ENCODE data around the gene TOLLIP. TPM values are rescaled to one million over a fixed set of nuclear protein-coding genes. Genes with fewer than 3 reads are reported as not detected.
"Not testable (repeated sequence)": the region's sequence is repeated elsewhere in the genome, so short reads cannot be mapped to it uniquely, and the experiment has no call there.

Gene TOLLIP
- total and polyA plus RNA-seq, 12 donors: 19.0 to 53.6 (median 42.6) TPM

DNA sequence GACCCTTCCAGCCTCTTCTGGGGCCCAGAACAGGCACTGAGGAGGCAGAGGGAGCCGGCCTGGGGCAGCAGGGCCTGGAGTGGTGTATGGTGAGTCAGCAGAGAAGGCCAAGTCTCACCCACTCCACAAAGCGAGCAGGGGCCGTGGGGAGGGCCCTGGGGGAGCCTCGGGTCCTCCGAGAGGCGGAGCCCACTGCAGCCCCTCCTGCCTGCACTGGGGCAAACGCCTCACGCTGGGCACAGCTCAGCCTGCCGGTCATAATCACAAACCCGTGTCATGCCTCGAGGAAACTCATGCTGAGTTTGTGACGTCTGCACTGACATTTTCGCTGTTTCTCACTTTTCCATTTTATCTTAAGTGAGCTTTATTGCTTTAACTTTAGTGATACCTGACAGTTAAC lies 38.4 kb downstream of the TOLLIP start:
- Histone ChIP-seq H3K27me3 (no peaks in the 10 kb centered on the region), H3K27ac (no peak overlapping the region), H3K9me3 (no peaks in the 10 kb centered on the region), H3K4me1 (peaks cover 0 to 12% (median 2%) of the 10 kb centered on the region in 9 donors), H3K36me3 (peaks cover 0 to 29% (median 4%) of the 10 kb centered on the region in 9 donors), H3K4me3 (no peak overlapping the region)
- WGBS, 2 donors: 58 to 66% methylated on average over 13 of the region's 13 CpGs
- ATAC-seq: peak in 1 of 8 donors; percentile 34
- TF ChIP-seq, protein P1, sequence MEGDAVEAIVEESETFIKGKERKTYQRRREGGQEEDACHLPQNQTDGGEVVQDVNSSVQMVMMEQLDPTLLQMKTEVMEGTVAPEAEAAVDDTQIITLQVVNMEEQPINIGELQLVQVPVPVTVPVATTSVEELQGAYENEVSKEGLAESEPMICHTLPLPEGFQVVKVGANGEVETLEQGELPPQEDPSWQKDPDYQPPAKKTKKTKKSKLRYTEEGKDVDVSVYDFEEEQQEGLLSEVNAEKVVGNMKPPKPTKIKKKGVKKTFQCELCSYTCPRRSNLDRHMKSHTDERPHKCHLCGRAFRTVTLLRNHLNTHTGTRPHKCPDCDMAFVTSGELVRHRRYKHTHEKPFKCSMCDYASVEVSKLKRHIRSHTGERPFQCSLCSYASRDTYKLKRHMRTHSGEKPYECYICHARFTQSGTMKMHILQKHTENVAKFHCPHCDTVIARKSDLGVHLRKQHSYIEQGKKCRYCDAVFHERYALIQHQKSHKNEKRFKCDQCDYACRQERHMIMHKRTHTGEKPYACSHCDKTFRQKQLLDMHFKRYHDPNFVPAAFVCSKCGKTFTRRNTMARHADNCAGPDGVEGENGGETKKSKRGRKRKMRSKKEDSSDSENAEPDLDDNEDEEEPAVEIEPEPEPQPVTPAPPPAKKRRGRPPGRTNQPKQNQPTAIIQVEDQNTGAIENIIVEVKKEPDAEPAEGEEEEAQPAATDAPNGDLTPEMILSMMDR (IDR thresholded peaks at IDR 0.05): no peak
- intact Hi-C loops (cut with DNase I): loop anchor here in 1 of 10 donors (10.0 kb wide), 1 partner anchor 144 kb away; no protein-coding TSS in a partner anchor
- DNase-seq: no peak

DNA sequence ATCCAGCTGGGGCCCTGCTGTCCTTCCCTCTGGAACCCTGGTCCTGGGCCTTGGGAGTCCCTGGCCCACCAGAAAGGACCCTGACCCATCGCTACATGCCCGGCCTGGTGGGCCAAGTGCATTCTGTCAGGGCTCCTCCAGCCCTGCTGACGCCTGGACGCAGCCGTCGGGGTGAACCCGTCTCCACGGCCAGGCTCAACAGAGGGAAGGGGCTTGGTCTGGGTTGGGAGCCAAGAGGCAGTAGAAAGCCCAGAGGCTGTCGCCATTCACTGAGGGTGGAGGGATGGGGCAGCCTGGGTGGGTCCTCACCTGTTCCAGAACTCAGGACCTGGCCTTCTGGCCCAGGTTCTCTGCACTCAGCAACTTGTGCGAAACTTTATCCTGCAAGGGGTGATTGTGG lies 39.0 kb downstream of the TOLLIP start:
- DNase-seq (no peak), ATAC-seq (no peak)
- TF ChIP-seq, protein P1 (IDR thresholded peaks at IDR 0.05): no peak
- H3K27ac ChIP-seq: no peak overlapping the region
- no peak overlapping the region for H3K4me3 ChIP-seq
- no peaks in the 10 kb centered on the region for H3K27me3 ChIP-seq
- H3K36me3 ChIP-seq: peaks cover 0 to 23% (median 0%) of the 10 kb centered on the region in 9 donors
- WGBS, 2 donors: 91 to 93% methylated on average over 10 of the region's 10 CpGs
- no peaks in the 10 kb centered on the region for H3K9me3 ChIP-seq
- H3K4me1 ChIP-seq: peaks cover 0 to 9% (median 0%) of the 10 kb centered on the region in 9 donors
- intact Hi-C loops (cut with DNase I): loop anchor here in 1 of 10 donors (10.0 kb wide), 1 partner anchor 144 kb away; no protein-coding TSS in a partner anchor

DNA sequence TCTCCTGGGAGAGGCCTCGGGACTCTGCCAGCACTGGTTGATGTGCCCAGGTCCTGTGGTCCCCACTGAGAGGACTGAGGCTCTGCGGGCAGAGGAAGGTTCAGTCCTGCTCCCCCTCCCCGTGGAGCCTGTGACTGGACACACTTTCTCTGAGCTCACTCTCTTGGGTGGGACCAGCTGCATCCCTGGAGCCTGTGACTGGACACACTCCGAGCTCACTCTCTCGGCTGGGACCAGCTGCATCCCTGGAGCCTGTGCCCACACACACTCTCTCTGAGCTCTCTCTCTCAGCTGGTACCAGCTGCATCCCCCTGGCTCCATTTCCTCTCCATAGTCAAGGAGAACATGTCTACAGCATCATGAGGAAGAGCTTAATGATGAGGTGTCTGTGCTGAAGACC lies 39.5 kb downstream of the TOLLIP start:
- TF ChIP-seq, protein P1 (IDR thresholded peaks at IDR 0.05): no peak
- intact Hi-C loops (cut with DNase I): loop anchor here in 3 of 10 donors (10.0 kb wide), 2 partner anchors 145 to 245 kb away; no protein-coding TSS in a partner anchor
- no peaks in the 10 kb centered on the region for H3K9me3 ChIP-seq
- no peak overlapping the region for H3K27ac ChIP-seq
- H3K4me1 ChIP-seq: peaks cover 0 to 9% (median 0%) of the 10 kb centered on the region in 9 donors
- H3K36me3 ChIP-seq: peaks cover 0 to 18% (median 0%) of the 10 kb centered on the region in 9 donors
- 82 to 87% methylated on average over 5 of the region's 5 CpGs for WGBS, 2 donors
- H3K27me3 ChIP-seq: no peaks in the 10 kb centered on the region
- DNase-seq (no peak), ATAC-seq (peak in 1 of 8 donors; percentile 9)
- no peak overlapping the region for H3K4me3 ChIP-seq

DNA sequence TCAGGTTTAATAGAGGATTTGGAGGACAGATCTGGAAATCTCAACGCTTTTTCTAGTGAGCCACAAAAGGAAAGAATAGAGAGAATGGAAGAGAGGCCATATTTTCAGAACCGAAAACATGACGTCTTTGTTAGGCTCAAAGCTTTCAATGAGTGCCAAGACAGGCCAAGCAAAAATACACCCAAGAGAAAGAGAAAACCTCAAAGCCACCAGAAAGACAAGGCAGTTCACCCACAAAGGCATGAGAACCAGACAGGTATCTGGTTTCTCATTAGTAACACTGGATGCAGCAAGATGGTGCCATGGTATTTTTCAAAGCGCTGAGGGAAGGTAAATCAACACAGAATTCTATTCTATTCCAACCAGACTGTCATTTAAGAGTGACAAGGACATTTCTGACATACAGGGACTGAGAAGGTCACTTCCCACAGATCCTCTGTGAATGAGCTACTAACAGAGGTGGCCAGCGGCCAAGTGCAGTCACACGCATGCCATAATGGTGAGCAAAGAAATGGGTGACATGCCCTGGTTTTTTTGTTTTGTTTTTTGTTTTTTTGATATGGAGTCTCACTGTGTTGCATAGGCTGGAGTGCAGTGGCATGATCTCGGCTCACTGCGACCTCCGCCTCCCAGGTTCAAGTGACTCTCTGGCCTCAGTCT lies 41.9 kb downstream of the TOLLIP start:
- peak overlapping the region in 4 of 10 donors; percentile 1 to 38 (median 18) for H3K27ac ChIP-seq
- intact Hi-C loops (cut with DNase I): loop anchor here in 2 of 10 donors (10.0 kb wide), 1 partner anchor 247 kb away; no protein-coding TSS in a partner anchor

DNA sequence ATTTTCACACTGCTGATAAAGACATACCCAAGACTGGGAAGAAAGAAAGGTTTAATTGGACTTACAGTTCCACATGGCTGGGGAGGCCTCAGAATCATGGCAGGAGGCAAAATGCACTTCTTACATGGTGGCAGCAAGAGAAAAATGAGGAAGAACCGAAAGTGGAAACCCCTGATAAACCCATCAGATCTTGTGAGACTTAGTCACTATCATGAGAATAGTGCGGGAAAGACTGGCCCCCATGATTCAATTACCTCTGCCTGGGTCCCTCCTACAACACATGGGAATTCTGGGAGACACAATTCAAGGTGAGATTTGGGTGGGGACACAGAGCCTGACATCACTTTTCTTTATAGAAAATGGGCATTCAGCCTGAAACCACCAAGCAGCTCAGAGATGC lies 42.5 kb downstream of the TOLLIP start:
- 89 to 95% methylated on average over 2 of the region's 2 CpGs for WGBS, 2 donors
- not testable (repeated sequence) for H3K27me3 ChIP-seq, DNase-seq, H3K4me3 ChIP-seq, ATAC-seq, H3K36me3 ChIP-seq, H3K9me3 ChIP-seq
- Histone ChIP-seq H3K27ac (peak overlapping the region in 1 of 10 donors; percentile 38), H3K4me1 (peaks cover 4 to 20% (median 11%) of the 10 kb centered on the region in 9 donors)
- intact Hi-C loops (cut with DNase I): loop anchor here in 2 of 10 donors (10.0 kb wide), 1 partner anchor 248 kb away; no protein-coding TSS in a partner anchor

More for the DNA sequence above, 41.9 kb downstream of the TOLLIP start:
- Histone ChIP-seq H3K4me1 (peaks cover 0 to 14% (median 6%) of the 10 kb centered on the region in 9 donors), H3K4me3 (no peak overlapping the region), H3K9me3 (no peaks in the 10 kb centered on the region), H3K36me3 (peaks cover 0 to 6% (median 0%) of the 10 kb centered on the region in 9 donors), H3K27me3 (no peaks in the 10 kb centered on the region)
- DNase-seq: peak in 1 of 2 donors; percentile 32
- WGBS, 2 donors: 80 to 84% methylated on average over 9 of the region's 9 CpGs
- ATAC-seq: peak in 3 of 8 donors; percentile 31 to 70 (median 41)
- TF ChIP-seq, protein P1 (IDR thresholded peaks at IDR 0.05): no peak

DNA sequence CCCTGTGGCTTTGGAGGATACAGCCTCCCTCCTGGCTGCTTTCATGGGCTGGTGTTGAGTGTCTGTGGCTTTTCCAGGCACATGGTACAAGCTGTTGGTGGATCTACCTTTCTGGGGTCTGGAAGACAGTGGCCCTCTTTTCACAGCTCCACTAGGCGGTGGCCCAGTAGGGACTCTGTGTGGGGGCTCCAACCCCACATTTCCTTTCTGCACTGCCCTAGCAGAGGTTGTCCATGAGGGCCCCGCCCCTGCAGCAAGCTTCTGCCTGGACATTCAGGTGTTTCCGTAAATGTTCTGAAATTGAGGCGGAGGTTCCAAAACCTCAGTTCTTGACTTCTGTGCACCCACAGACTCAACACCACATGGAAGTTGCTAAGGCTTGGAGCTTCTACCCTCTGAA lies 44.0 kb downstream of the TOLLIP start:
- intact Hi-C loops (cut with DNase I): loop anchor here in 2 of 10 donors (10.0 kb wide), 1 partner anchor 249 kb away; no protein-coding TSS in a partner anchor

More for the DNA sequence above, 44.0 kb downstream of the TOLLIP start:
- peaks cover 4 to 24% (median 15%) of the 10 kb centered on the region in 9 donors for H3K4me1 ChIP-seq
- WGBS, 2 donors: 96 to 97% methylated on average over 4 of the region's 4 CpGs
- peak in 1 of 2 donors; percentile 2 for DNase-seq
- not testable (repeated sequence) for ATAC-seq, H3K36me3 ChIP-seq, H3K27ac ChIP-seq, H3K9me3 ChIP-seq, H3K27me3 ChIP-seq, H3K4me3 ChIP-seq
